IMR-90 (cell line): ENCODE data around the gene AARS1. TPM values are rescaled to one million over a fixed set of nuclear protein-coding genes. Genes with fewer than 3 reads are reported as not detected.

Experiments
- ATAC-seq: fragments of 200-7000 bp; cut with Tn5 transposase; 2 replicates; pipeline ENCODE4 v1.9.1; 2020; ENCODE audit warnings: low read depth, mild to moderate bottlenecking, moderate library complexity
- BruUV-seq: library from RNA; stranded (reverse); fragments of 400-500 nt; replicated peaks from 2 replicates; lab custom pipeline; 2021; lab: Mats Ljungman, UMichigan
- CTCF ChIA-PET: fragments of 300-600 bp; formaldehyde crosslinking; extraction: SDS; loops from one replicate; lab custom pipeline; 2021; ENCODE audit warnings: antibody characterized with exemption; lab: Yijun Ruan, JAX
- POLR2A ChIA-PET: fragments of 300-600 bp; sonication (Branson Sonifier 250); formaldehyde crosslinking; loops from one replicate; lab custom pipeline; 2022; ENCODE audit warnings: antibody characterized with exemption; ENCODE audit not compliant: unreplicated experiment; lab: Charles Lee
- DNase-seq: peaks from one replicate; pipeline ENCODE4 v3.0.0; 2013
- H2AFZ ChIP-seq: replicated peaks from 2 replicates; pipeline ENCODE3; 2013; ENCODE audit warnings: low read length, mild to moderate bottlenecking; ENCODE audit not compliant: poor library complexity
- H2AK5ac ChIP-seq: 2 replicates; pipeline ENCODE4 v1.6.1; 2013; ENCODE audit warnings: low read depth, low read length, inconsistent platforms
- H2AK9ac ChIP-seq: replicated peaks from 2 replicates; pipeline ENCODE3; 2013; ENCODE audit warnings: mild to moderate bottlenecking, low read depth, low read length, moderate library complexity; ENCODE audit not compliant: poor library complexity
- H2BK120ac ChIP-seq: 2 replicates; pipeline ENCODE4 v1.6.1; 2013; ENCODE audit warnings: low read depth, low read length, inconsistent platforms
- H2BK15ac ChIP-seq: 3 replicates; pipeline ENCODE4 v1.6.1; 2013; ENCODE audit warnings: low read depth, low read length, inconsistent platforms
- H2BK20ac ChIP-seq: 2 replicates; pipeline ENCODE4 v1.6.1; 2013; ENCODE audit warnings: low read depth, mild to moderate bottlenecking, inconsistent platforms, low read length, moderate library complexity
- H2BK5ac ChIP-seq: 2 replicates; pipeline ENCODE4 v1.6.1; 2013; ENCODE audit warnings: mild to moderate bottlenecking, low read depth, low read length, inconsistent platforms; ENCODE audit not compliant: poor library complexity, severe bottlenecking
- H3K14ac ChIP-seq: replicated peaks from 2 replicates; pipeline ENCODE4 v1.6.1; 2013; ENCODE audit warnings: low read depth, low read length, inconsistent platforms
- H3K18ac ChIP-seq: 2 replicates; pipeline ENCODE4 v1.6.1; 2013; ENCODE audit warnings: low read depth, low read length, control low read depth
- H3K23ac ChIP-seq: 2 replicates; pipeline ENCODE4 v1.6.1; 2013; ENCODE audit warnings: low read depth, low read length, inconsistent platforms
- H3K27ac ChIP-seq: 2 replicates; pipeline ENCODE4 v1.5.1; 2013; ENCODE audit warnings: mild to moderate bottlenecking, control low read depth, low read length; ENCODE audit not compliant: insufficient read depth
- H3K27me3 ChIP-seq: 2 replicates; pipeline ENCODE4 v1.6.1; 2013; ENCODE audit warnings: low read length; ENCODE audit not compliant: control insufficient read depth, insufficient read depth
- H3K36me3 ChIP-seq: 2 replicates; pipeline ENCODE4 v1.6.1; 2013; ENCODE audit warnings: low read length, mixed read lengths; ENCODE audit not compliant: control insufficient read depth, insufficient read depth
- H3K4ac ChIP-seq: 2 replicates; pipeline ENCODE4 v1.6.1; 2013; ENCODE audit warnings: low read depth, low read length, inconsistent platforms
- H3K4me1 ChIP-seq: 2 replicates; pipeline ENCODE4 v1.6.1; 2013; ENCODE audit warnings: low read length, mixed read lengths; ENCODE audit not compliant: control insufficient read depth, insufficient read depth
- H3K4me2 ChIP-seq: 2 replicates; pipeline ENCODE4 v1.6.1; 2013; ENCODE audit warnings: low read depth, mild to moderate bottlenecking, control low read depth, low read length, moderate library complexity
- H3K4me3 ChIP-seq: 2 replicates; pipeline ENCODE4 v1.5.1; 2013; ENCODE audit warnings: low read depth, mild to moderate bottlenecking, control low read depth, low read length, moderate library complexity; ENCODE audit not compliant: insufficient read depth
- H3K56ac ChIP-seq: 2 replicates; pipeline ENCODE4 v1.6.1; 2013; ENCODE audit warnings: low read length, inconsistent platforms; ENCODE audit not compliant: insufficient read depth; ENCODE audit errors: extremely low read depth
- H3K79me1 ChIP-seq, 2 experiments: 2 replicates each; pipeline ENCODE4 v1.6.1; 2013; ENCODE audit warnings: low read length in 2 of 2, inconsistent platforms in 1 of 2, low read depth in 1 of 2
- H3K9ac ChIP-seq: 2 replicates; pipeline ENCODE4 v1.6.1; 2013; ENCODE audit warnings: low read depth, low read length, control low read depth
- H3K9me1 ChIP-seq: 2 replicates; pipeline ENCODE4 v1.6.1; 2013; ENCODE audit warnings: low read length, inconsistent platforms; ENCODE audit not compliant: insufficient read depth
- H3K9me3 ChIP-seq: 2 replicates; pipeline ENCODE4 v1.6.1; 2013; ENCODE audit warnings: low read length; ENCODE audit not compliant: control insufficient read depth, insufficient read depth
- H4K20me1 ChIP-seq: 2 replicates; pipeline ENCODE4 v1.6.1; 2013; ENCODE audit warnings: low read length, inconsistent platforms; ENCODE audit not compliant: insufficient read depth
- H4K5ac ChIP-seq: 2 replicates; pipeline ENCODE4 v1.6.1; 2013; ENCODE audit warnings: mild to moderate bottlenecking, low read depth, low read length, control low read depth
- H4K8ac ChIP-seq, 2 experiments: 2 replicates each; pipeline ENCODE4 v1.6.1; 2013; ENCODE audit warnings: low read depth in 2 of 2, low read length in 2 of 2, control low read depth in 1 of 2, inconsistent platforms in 1 of 2
- H4K91ac ChIP-seq: 2 replicates; pipeline ENCODE4 v1.6.1; 2013; ENCODE audit warnings: low read depth, low read length, inconsistent platforms; ENCODE audit not compliant: insufficient read depth
- BHLHE40 ChIP-seq: fragments of 150-350 bp; IDR thresholded peaks from 2 replicates; pipeline ENCODE4 v1.6.1; 2016; ENCODE audit warnings: mild to moderate bottlenecking, low read depth, low read length
- CEBPB ChIP-seq: IDR thresholded peaks from 2 replicates; pipeline ENCODE4 v1.6.1; 2012; ENCODE audit warnings: low read depth, low read length, improper control_type of control experiment
- CHD1 ChIP-seq: IDR thresholded peaks from 2 replicates; pipeline ENCODE4 v1.6.1; 2012; ENCODE audit warnings: low read depth, low read length, improper control_type of control experiment
- CTCF ChIP-seq: conservative IDR thresholded peaks from 2 replicates; pipeline ENCODE4 v1.5.1; 2012; ENCODE audit warnings: mild to moderate bottlenecking, low read depth, low read length, improper control_type of control experiment
- MXI1 ChIP-seq: IDR thresholded peaks from 2 replicates; pipeline ENCODE4 v1.6.1; 2012; ENCODE audit warnings: low read depth, mild to moderate bottlenecking, low read length, moderate library complexity, borderline replicate concordance
- NFE2L2 ChIP-seq: fragments of 150-350 bp; IDR thresholded peaks from 2 replicates; pipeline ENCODE4 v1.6.1; 2016; ENCODE audit warnings: low read depth, mild to moderate bottlenecking, low read length
- POLR2A ChIP-seq: IDR thresholded peaks from 2 replicates; pipeline ENCODE4 v1.6.1; 2012; ENCODE audit warnings: mild to moderate bottlenecking, low read depth, low read length
- RAD21 ChIP-seq: IDR thresholded peaks from 2 replicates; pipeline ENCODE4 v1.6.1; 2012; ENCODE audit warnings: low read length, improper control_type of control experiment
- WGBS, 2 experiments: methylation state at CpG; one replicate each; pipeline versions ENCODE4 v1.1.5 to v1.1.7; 2013; ENCODE audit warnings: missing lambda C conversion rate in 2 of 2; ENCODE audit not compliant: insufficient read length in 1 of 2; ENCODE audit errors: extremely low coverage in 2 of 2; 5-methylcytosine and 5-hydroxymethylcytosine counted together
- dilution Hi-C: fragments of 300-500 bp; cut with HindIII; formaldehyde crosslinking; loops from one replicate; pipeline ENCODE4 v1.14.3; 2018; ENCODE audit warnings: low sequenced_read_pairs; ENCODE audit not compliant: unreplicated experiment
- in situ Hi-C: fragments of 300-500 bp; cut with MboI; formaldehyde crosslinking; loops from 3 replicates; pipeline ENCODE4 v1.14.3; 2019; ENCODE audit warnings: low sequenced_read_pairs, inconsistent platforms, mixed read lengths
- intact Hi-C: fragments of 100-400 bp; cut with micrococcal nuclease; formaldehyde crosslinking; loops from 2 replicates; pipeline ENCODE4 v1.10.0; 2022
- polyA plus RNA-seq, 3 experiments: library from polyadenylated mRNA; depleted of rRNA; stranded (reverse); fragments of >200 nt; gene quantifications; 2 replicates each; pipeline ENCODE4 v1.2.3, GENCODE V29; 2012; ENCODE audit warnings: low replicate concordance in 1 of 3
- total RNA-seq: library from RNA; depleted of rRNA; stranded (reverse); fragments of >200 nt; gene quantifications from 2 replicates; pipeline ENCODE4 v1.2.3, GENCODE V29; 2012
- TF ChIP-seq, protein P1 (sequence below): fragments of 150-350 bp; IDR thresholded peaks from 2 replicates; pipeline ENCODE4 v1.6.1; 2017; ENCODE audit warnings: mild to moderate bottlenecking, antibody characterized with exemption, low read length, low read depth

Gene AARS1
- total and polyA plus RNA-seq, 2 of the 4 experiments (the other 2 are of a cell fraction): 104 to 139 TPM

DNA sequence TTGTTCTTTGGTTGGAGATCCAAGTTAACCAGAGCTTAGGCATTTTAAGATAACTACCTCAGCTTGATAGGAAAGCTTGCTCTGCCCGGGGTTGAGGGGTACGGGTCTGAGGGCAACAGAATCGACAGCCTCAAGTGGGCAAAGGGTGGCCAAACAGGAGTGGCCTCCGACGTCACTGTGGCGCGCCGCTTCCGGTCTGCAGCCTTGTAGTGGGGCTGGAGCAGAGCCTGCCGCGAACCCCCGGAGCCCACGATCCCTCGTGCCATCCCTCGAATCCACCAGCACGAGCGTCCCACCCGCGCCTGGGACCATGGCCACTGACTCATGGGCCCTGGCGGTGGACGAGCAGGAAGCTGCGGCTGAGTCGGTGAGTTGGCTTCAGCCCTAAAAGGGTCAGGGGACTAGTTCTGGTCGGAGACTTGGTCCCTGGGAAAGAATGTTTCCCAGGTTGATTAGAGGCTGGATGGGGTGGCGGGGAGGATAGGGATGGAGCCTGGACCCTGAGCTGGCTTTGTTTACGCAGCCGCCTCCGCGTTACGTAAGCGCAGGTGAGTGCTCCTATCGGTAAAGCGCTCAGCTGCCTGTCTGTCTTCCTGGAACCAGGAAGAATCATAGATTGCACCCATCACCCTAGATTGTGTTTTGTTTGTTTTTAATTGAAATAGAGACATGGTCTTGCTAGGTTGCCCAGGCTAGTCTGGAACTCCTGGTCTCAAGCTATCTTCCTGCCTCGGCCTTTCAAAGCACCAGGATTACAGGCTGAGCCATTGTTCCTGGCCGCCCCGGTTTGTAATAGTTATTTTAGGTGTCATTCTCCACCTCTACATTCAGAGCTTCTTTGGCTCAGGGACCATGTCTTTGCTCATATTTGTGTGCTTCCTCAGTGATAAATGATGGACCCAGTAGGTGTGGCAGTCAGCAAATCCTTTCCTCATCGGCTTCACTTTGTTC lies 10.0 kb upstream of the AARS1 start, which contains the start of gene DDX19B:
TSS of gene DDX19B (plus strand) at position 199 of the 951 bp plus-strand sequence. CDS start at position 311, 112 bp downstream.
- Histone ChIP-seq H3K14ac (peak within 1 kb of the TSS; percentile 95), H3K9ac (peak within 1 kb of the TSS; percentile 94), H3K4me1 (peaks cover 3% of the 10 kb centered on the region; the same call in 1 of the 2 replicates), H3K9me3 (no peaks in the 10 kb centered on the region; the same call in 1 of the 2 replicates), H2AFZ (peak within 1 kb of the TSS; percentile 96), H3K27me3 (no peaks in the 10 kb centered on the region), H3K79me1 (peaks cover 13 to 40% of the 10 kb centered on the region in 2 experiments), H3K56ac (peak within 1 kb of the TSS; percentile 86), H4K91ac (peak within 1 kb of the TSS; percentile 94), H2BK20ac (peak within 1 kb of the TSS; percentile 20; the same call in 1 of the 2 replicates), H3K4ac (peak within 1 kb of the TSS; percentile 93), H2BK120ac (peak within 1 kb of the TSS; percentile 74), H2BK5ac (peak within 1 kb of the TSS; percentile 89), H4K20me1 (peaks cover 2% of the 10 kb centered on the region; the same call in 1 of the 2 replicates), H3K27ac (peak within 1 kb of the TSS; percentile 89), H3K4me2 (peak within 1 kb of the TSS; percentile 98), H3K18ac (peak within 1 kb of the TSS; percentile 89), H3K23ac (peak within 1 kb of the TSS; percentile 66; the same call in 1 of the 2 replicates), H4K8ac (peak within 1 kb of the TSS; percentile 89 to 98), H3K36me3 (no peaks in the 10 kb centered on the region), H2BK15ac (peak within 1 kb of the TSS; percentile 23; the same call in 1 of the 3 replicates), H2AK9ac (peak within 1 kb of the TSS; percentile 94), H4K5ac (peak within 1 kb of the TSS; percentile 99), H3K4me3 (peak within 1 kb of the TSS; percentile 96), H3K9me1 (0 out of 2 replicates have a peak, but pooled peaks cover 3% of the 10 kb centered on the region), H2AK5ac (peak within 1 kb of the TSS; percentile 82; the same call in 1 of the 2 replicates)
- peak; percentile 96 for ATAC-seq
- intact Hi-C loops (no loop called here), dilution Hi-C loops (no loop called here), in situ Hi-C loops (no loop called here)
- DNase-seq: peak; percentile 64
- WGBS, 2 experiments: 2% methylated on average over 20 of the region's 37 CpGs; no CpG with 5 or more reads in 1 of the 2 experiments
- no peak for TF ChIP-seq RAD21
- peak; percentile 66 for TF ChIP-seq BHLHE40
- TF ChIP-seq CEBPB: peak; percentile 31; the same call in 1 of the 2 replicates
- TF ChIP-seq CHD1: no peak
- 0 out of 2 replicates have a peak, but pooled peaks have one; percentile 0 for TF ChIP-seq CTCF
- TF ChIP-seq NFE2L2: no peak
- TF ChIP-seq POLR2A: peak; percentile 79; the same call in 1 of the 2 replicates
- TF ChIP-seq, protein P1, sequence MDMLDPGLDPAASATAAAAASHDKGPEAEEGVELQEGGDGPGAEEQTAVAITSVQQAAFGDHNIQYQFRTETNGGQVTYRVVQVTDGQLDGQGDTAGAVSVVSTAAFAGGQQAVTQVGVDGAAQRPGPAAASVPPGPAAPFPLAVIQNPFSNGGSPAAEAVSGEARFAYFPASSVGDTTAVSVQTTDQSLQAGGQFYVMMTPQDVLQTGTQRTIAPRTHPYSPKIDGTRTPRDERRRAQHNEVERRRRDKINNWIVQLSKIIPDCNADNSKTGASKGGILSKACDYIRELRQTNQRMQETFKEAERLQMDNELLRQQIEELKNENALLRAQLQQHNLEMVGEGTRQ: no peak
- peak; percentile 77; the same call in 1 of the 2 replicates for TF ChIP-seq MXI1
- TSS peak; percentile 40 for BruUV-seq
- CTCF ChIA-PET: interaction anchor here (0.6 kb wide), 1 partner anchor 47 kb away, joined by 3 read pairs; no protein-coding TSS in a partner anchor
- POLR2A ChIA-PET: no interaction called here
